Panc1 (cell line): ENCODE measurements around the gene ADAMTS2. TPM values are rescaled to one million over a fixed set of nuclear protein-coding genes. Genes with fewer than 3 reads are reported as not detected.

Source experiments
- ATAC-seq: fragments of 200-7000 bp; cut with Tn5 transposase; 2 replicates; pipeline ENCODE4 v1.9.1; 2020; ENCODE audit warnings: mild to moderate bottlenecking, moderate library complexity
- BruUV-seq: library from RNA; stranded (reverse); fragments of 400-500 nt; replicated peaks from 2 replicates; lab custom pipeline; 2021; lab: Mats Ljungman, UMichigan
- CTCF ChIA-PET: fragments of 300-600 bp; sonication (Branson Sonifier 250); formaldehyde crosslinking; loops from one replicate; lab custom pipeline; 2022; ENCODE audit warnings: antibody characterized with exemption; lab: Charles Lee
- POLR2A ChIA-PET: fragments of 300-600 bp; sonication (Branson Sonifier 250); formaldehyde crosslinking; loops from one replicate; lab custom pipeline; 2022; ENCODE audit warnings: antibody characterized with exemption; lab: Charles Lee
- DNase-seq: peaks from one replicate; pipeline ENCODE4 v3.0.0-alpha.2; 2010; ENCODE audit warnings: low read depth, low spot score
- H3K27ac ChIP-seq: 2 replicates; pipeline ENCODE4 v1.5.1; 2011; ENCODE audit warnings: mild to moderate bottlenecking, low read length, inconsistent platforms
- H3K27me3 ChIP-seq: fragments of 200-500 bp; sonication (Bioruptor generic); 2 replicates; pipeline ENCODE4 v1.6.0; 2014; ENCODE audit warnings: low read length, inconsistent platforms; ENCODE audit not compliant: control insufficient read depth, insufficient read depth
- H3K36me3 ChIP-seq: fragments of 200-500 bp; sonication (Bioruptor generic); 2 replicates; pipeline ENCODE4 v1.5.1; 2014; ENCODE audit warnings: inconsistent platforms, mild to moderate bottlenecking, low read length, moderate library complexity; ENCODE audit not compliant: control insufficient read depth, insufficient read depth
- H3K4me1 ChIP-seq: 2 replicates; pipeline ENCODE4 v1.5.1; 2011; ENCODE audit warnings: inconsistent platforms, mild to moderate bottlenecking, low read length, moderate library complexity; ENCODE audit not compliant: control insufficient read depth, insufficient read depth
- H3K4me3 ChIP-seq, 2 experiments: 2 replicates each; pipeline ENCODE4 v1.5.1; 2011 to 2012; ENCODE audit warnings: low read depth in 2 of 2, low read length in 2 of 2, mild to moderate bottlenecking in 2 of 2, inconsistent platforms in 1 of 2, moderate library complexity in 1 of 2
- H3K9me3 ChIP-seq: fragments of 200-500 bp; sonication (Bioruptor generic); 2 replicates; pipeline ENCODE4 v1.5.1; 2014; ENCODE audit warnings: low read depth, mild to moderate bottlenecking, inconsistent platforms, low read length, moderate library complexity; ENCODE audit not compliant: control insufficient read depth, insufficient read depth
- POLR2AphosphoS5 ChIP-seq: IDR thresholded peaks from 2 replicates; pipeline ENCODE4 v1.6.1; 2012; ENCODE audit warnings: mild to moderate bottlenecking, low read depth, low read length, moderate library complexity
- SIN3A ChIP-seq: IDR thresholded peaks from 2 replicates; pipeline ENCODE4 v1.6.1; 2012; ENCODE audit warnings: low read depth, mild to moderate bottlenecking, low read length, moderate library complexity, borderline replicate concordance; ENCODE audit not compliant: insufficient read depth
- TCF7L2 ChIP-seq: IDR thresholded peaks from 2 replicates; pipeline ENCODE4 v1.6.1; 2011; ENCODE audit warnings: mild to moderate bottlenecking, low read depth, low read length, inconsistent platforms
- in situ Hi-C: cut with HindIII; loops from 2 replicates; pipeline ENCODE4 v1.10.0; 2016; ENCODE audit warnings: low sequenced_read_pairs, low pct_unique_long_range_greater_than_20kb
- intact Hi-C: fragments of 100-400 bp; cut with micrococcal nuclease; formaldehyde crosslinking; loops from one replicate; pipeline ENCODE4 v1.10.0; 2022; ENCODE audit not compliant: unreplicated experiment
- total RNA-seq: library from RNA; stranded (reverse); gene quantifications from one replicate; pipeline ENCODE4 v1.2.1, GENCODE V29; 2021; ENCODE audit not compliant: unreplicated experiment
- TF ChIP-seq, protein P1 (sequence below): fragments of 450-650 bp; IDR thresholded peaks from 2 replicates; pipeline ENCODE4 v1.5.1; 2017; ENCODE audit warnings: mild to moderate bottlenecking
- TF ChIP-seq, protein P2 (sequence below), 2 experiments: IDR thresholded peaks; 2 replicates each; pipeline ENCODE4 v1.6.1; 2011 to 2012; ENCODE audit warnings: low read depth in 2 of 2, control low read depth in 1 of 2, low read length in 1 of 2, mild to moderate bottlenecking in 1 of 2, moderate library complexity in 1 of 2; ENCODE audit not compliant: insufficient read depth in 1 of 2

ADAMTS2 gene
- total RNA-seq, 1 experiment from 2014 or later = 0.13 TPM

DNA sequence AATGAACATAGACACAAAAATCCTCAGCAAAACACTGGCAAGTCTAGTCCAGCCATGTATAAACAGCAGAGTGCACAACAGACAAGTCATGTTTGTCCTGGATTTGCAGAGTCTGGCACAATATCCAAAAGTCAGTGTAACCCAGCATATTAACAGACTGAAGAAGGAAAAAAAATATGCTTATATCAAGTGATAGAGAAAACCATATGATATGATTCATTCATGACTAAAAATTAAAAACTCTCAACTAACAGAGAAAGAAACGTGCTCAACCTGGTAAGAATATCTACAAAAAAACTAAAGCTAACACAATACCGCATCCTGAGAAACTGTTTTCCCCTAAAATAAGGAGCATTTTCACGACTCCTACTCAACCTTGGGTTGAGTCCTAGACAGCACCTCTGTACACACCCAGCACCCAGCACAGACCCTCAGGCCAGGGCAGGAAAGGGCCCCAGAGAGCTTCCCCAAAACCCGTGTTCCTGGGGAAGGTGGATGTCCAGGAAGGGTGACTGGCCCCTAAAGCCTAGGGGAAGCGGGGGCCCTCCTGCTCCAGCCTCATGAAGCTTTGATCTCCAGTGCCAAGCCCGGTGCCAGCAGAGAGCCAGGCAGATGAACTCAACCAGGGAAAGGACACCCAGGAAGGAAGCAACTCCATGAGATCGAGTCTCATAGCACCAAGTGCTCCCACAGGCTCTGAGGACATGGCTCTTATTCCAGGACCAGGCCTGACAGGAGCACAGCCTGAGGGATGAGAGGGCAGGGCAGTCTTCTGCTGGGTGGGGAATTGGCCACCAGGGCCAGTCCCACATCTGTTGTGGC lies 38.9 kb downstream of the ADAMTS2 start:
- Histone ChIP-seq H3K9me3 (no peaks in the 10 kb centered on the region), H3K36me3 (no peaks in the 10 kb centered on the region), H3K4me1 (no peaks in the 10 kb centered on the region), H3K27ac (no peak overlapping the region), H3K27me3 (peaks cover 6% of the 10 kb centered on the region), H3K4me3 (no peak overlapping the region)
- intact Hi-C loops (no loop called here), in situ Hi-C loops (no loop called here)
- ChIA-PET POLR2A (interaction anchor here (0.5 kb wide), 1 partner anchor 720 kb away, joined by 10 read pairs; no protein-coding TSS in a partner anchor), CTCF (no interaction called here)
- DNase-seq (no peak), ATAC-seq (peak; percentile 45)
- BruUV-seq = no TSS peak
- TF ChIP-seq, protein P1, sequence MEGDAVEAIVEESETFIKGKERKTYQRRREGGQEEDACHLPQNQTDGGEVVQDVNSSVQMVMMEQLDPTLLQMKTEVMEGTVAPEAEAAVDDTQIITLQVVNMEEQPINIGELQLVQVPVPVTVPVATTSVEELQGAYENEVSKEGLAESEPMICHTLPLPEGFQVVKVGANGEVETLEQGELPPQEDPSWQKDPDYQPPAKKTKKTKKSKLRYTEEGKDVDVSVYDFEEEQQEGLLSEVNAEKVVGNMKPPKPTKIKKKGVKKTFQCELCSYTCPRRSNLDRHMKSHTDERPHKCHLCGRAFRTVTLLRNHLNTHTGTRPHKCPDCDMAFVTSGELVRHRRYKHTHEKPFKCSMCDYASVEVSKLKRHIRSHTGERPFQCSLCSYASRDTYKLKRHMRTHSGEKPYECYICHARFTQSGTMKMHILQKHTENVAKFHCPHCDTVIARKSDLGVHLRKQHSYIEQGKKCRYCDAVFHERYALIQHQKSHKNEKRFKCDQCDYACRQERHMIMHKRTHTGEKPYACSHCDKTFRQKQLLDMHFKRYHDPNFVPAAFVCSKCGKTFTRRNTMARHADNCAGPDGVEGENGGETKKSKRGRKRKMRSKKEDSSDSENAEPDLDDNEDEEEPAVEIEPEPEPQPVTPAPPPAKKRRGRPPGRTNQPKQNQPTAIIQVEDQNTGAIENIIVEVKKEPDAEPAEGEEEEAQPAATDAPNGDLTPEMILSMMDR = no peak
- TF ChIP-seq POLR2AphosphoS5 (no peak), TCF7L2 (no peak), SIN3A (no peak)
- TF ChIP-seq, protein P2, sequence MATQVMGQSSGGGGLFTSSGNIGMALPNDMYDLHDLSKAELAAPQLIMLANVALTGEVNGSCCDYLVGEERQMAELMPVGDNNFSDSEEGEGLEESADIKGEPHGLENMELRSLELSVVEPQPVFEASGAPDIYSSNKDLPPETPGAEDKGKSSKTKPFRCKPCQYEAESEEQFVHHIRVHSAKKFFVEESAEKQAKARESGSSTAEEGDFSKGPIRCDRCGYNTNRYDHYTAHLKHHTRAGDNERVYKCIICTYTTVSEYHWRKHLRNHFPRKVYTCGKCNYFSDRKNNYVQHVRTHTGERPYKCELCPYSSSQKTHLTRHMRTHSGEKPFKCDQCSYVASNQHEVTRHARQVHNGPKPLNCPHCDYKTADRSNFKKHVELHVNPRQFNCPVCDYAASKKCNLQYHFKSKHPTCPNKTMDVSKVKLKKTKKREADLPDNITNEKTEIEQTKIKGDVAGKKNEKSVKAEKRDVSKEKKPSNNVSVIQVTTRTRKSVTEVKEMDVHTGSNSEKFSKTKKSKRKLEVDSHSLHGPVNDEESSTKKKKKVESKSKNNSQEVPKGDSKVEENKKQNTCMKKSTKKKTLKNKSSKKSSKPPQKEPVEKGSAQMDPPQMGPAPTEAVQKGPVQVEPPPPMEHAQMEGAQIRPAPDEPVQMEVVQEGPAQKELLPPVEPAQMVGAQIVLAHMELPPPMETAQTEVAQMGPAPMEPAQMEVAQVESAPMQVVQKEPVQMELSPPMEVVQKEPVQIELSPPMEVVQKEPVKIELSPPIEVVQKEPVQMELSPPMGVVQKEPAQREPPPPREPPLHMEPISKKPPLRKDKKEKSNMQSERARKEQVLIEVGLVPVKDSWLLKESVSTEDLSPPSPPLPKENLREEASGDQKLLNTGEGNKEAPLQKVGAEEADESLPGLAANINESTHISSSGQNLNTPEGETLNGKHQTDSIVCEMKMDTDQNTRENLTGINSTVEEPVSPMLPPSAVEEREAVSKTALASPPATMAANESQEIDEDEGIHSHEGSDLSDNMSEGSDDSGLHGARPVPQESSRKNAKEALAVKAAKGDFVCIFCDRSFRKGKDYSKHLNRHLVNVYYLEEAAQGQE (IDR thresholded peaks at IDR 0.05; ENCODE audit: insufficient read depth in 1 of 2, low read depth in 2 of 2, low read length in 1 of 2) = no peak

DNA sequence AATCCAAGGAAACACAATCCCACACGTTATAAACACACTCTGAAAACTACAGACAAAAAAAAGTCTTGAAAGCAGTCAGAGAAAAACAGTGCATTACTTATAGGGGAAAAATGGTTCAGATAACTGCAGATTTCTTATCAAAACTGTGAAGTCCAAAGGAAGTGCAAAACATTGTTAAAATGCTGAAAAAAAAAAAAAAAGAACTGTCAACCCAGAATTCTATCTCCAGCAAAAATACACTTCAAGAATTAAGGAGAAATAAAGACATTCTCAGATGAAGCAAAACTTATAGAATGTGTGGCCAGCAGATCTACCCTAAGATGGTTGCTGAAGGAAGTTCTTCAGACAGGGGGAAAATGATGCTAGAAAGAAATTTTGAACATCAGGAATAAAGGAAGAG lies 40.4 kb downstream of the ADAMTS2 start:
- H3K27ac ChIP-seq = no peak overlapping the region

More for the DNA sequence above, 40.4 kb downstream of the ADAMTS2 start:
- ATAC-seq (no peak), DNase-seq (no peak)
- BruUV-seq = no TSS peak
- H3K36me3 ChIP-seq = no peaks in the 10 kb centered on the region
- H3K27me3 ChIP-seq = peaks cover 6% of the 10 kb centered on the region
- H3K4me3 ChIP-seq = no peak overlapping the region
- intact Hi-C loops (no loop called here), in situ Hi-C loops (no loop called here)
- H3K9me3 ChIP-seq = no peaks in the 10 kb centered on the region
- TF ChIP-seq, protein P1 = no peak
- POLR2A ChIA-PET = no interaction called here
- CTCF ChIA-PET = no interaction called here
- H3K4me1 ChIP-seq = no peaks in the 10 kb centered on the region
